ENCODE data around the gene COL2A1. TPM values are rescaled to one million over a fixed set of nuclear protein-coding genes. Genes with fewer than 3 reads are reported as not detected.

The COL2A1 gene
- polyA plus RNA-seq, 4 donors: 0.19 to 65.7 TPM; not detected in 2

DNA sequence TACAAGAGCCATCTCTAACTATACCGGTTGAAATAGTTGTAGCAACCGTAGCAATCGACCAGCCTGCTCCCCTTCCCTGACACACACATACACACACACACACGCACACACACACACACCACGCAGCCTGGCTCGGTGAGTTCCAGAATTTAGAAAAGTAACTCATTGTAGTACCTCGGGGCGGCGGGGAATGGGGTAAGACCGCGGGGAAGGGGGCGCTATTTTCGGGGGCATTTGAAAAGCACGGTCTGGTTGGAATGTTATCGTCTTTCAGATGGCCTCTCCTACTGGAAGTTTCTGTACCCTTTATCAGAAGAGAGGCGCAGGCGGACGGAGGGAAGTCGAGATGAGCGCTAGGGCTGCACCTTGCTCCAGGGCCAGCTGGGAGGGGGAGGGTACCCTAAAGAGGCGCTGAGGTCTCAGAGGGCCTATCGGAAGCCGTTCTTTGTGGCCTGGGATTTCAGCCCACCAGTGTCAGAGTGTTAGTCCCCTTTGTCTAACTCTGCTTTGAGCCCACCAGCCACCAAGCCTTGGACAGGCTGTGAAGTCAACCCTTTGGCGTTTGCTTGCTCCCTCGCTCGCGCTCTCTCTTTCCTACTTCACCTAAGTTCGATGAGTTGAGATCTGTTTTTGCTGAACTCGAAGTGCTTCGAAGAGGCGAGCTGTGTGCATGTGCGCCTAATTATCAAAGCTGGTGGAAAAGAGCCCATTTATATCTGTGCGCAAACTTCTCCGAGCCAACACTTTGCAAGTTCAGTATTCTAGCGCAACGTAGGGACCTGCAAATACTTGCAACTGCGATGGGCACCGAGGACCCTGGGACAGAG lies 837 bp downstream of the COL2A1 start:
- Histone ChIP-seq H3K27ac (ENCODE audit: low read depth in 1 of 3, low read length in 2 of 3) (no peak overlapping the region), H3K9me3 (ENCODE audit: control insufficient read depth in 2 of 2, insufficient read depth in 1 of 2, low read depth in 1 of 2, low read length in 1 of 2) (no peaks in the 10 kb centered on the region), H3K36me3 (ENCODE audit: control insufficient read depth in 3 of 3, insufficient read depth in 2 of 3, low read depth in 1 of 3, low read length in 3 of 3) (no peaks in the 10 kb centered on the region), H3K4me3 (ENCODE audit: low read depth in 1 of 3, low read length in 3 of 3) (peak overlapping the region in 1 of 3 donors; percentile 22), H3K27me3 (ENCODE audit: control insufficient read depth in 3 of 3, insufficient read depth in 3 of 3, low read length in 3 of 3) (peaks cover 19 to 63% (median 26%) of the 10 kb centered on the region in 3 donors), H3K4me1 (ENCODE audit: control insufficient read depth in 3 of 3, insufficient read depth in 2 of 3, low read depth in 1 of 3, low read length in 2 of 3) (peaks cover 2 to 42% (median 10%) of the 10 kb centered on the region in 3 donors)
- 2 to 5% (median 4%) methylated on average over 38 of the region's 38 CpGs for WGBS, 3 donors
- peak in 1 of 2 donors; percentile 62 for DNase-seq
- FAIRE-seq: no peak

DNA sequence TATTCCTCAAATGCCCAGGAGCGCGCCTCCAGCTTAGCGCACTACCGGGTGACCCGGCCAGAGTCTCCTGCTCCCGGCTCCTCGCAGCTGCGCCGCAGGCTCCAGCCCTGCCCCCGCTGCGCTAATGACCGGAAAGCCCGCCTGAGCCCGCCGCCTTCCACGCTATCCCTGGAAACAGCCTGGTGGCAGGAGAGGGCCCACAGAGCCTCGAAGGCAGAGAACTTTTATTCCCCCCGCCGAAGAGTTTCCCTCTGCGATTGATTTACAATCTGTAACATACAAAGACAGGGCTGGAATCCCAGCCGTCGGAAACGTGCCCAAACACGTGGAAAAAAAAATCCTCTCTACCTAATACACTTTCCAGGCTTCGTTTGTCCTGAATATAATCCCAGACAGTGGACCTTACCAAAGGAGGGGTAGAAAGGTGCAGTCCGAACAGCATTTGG lies 1.5 kb downstream of the COL2A1 start:
- no peak overlapping the region for H3K27ac ChIP-seq (ENCODE audit: low read depth in 1 of 3, low read length in 2 of 3)
- DNase-seq (peak in 1 of 2 donors; percentile 77), FAIRE-seq (no peak)
- peaks cover 19 to 64% (median 26%) of the 10 kb centered on the region in 3 donors for H3K27me3 ChIP-seq (ENCODE audit: control insufficient read depth in 3 of 3, insufficient read depth in 3 of 3, low read length in 3 of 3)
- WGBS, 3 donors: 2 to 3% (median 3%) methylated on average over 26 of the region's 26 CpGs
- peak overlapping the region in 2 of 3 donors; percentile 5 to 9 for H3K4me3 ChIP-seq (ENCODE audit: low read depth in 1 of 3, low read length in 3 of 3)
- peaks cover 2 to 42% (median 10%) of the 10 kb centered on the region in 3 donors for H3K4me1 ChIP-seq (ENCODE audit: control insufficient read depth in 3 of 3, insufficient read depth in 2 of 3, low read depth in 1 of 3, low read length in 2 of 3)
- H3K36me3 ChIP-seq (ENCODE audit: control insufficient read depth in 3 of 3, insufficient read depth in 2 of 3, low read depth in 1 of 3, low read length in 3 of 3): no peaks in the 10 kb centered on the region
- H3K9me3 ChIP-seq (ENCODE audit: control insufficient read depth in 2 of 2, insufficient read depth in 1 of 2, low read depth in 1 of 2, low read length in 1 of 2): no peaks in the 10 kb centered on the region

DNA sequence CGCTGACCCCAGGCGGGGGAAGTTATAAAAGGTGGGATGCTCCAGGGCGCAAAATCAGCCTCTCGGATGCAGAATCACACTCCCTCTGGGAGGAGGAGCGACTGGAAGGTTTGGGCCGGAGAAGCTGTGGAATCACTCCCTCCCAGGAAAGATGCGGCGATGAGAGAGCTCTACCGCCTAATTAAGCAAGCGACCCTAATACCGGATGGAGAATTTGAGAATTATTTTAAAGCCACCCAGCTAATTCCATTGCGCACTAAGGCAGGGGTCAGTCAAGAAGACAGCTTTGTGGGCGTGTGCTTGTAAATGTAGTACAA lies 1.9 kb downstream of the COL2A1 start:
- no peak for FAIRE-seq
- peaks cover 2 to 42% (median 10%) of the 10 kb centered on the region in 3 donors for H3K4me1 ChIP-seq (ENCODE audit: control insufficient read depth in 3 of 3, insufficient read depth in 2 of 3, low read depth in 1 of 3, low read length in 2 of 3)
- peak overlapping the region in 2 of 3 donors; percentile 9 to 46 for H3K4me3 ChIP-seq (ENCODE audit: low read depth in 1 of 3, low read length in 3 of 3)
- no peak overlapping the region for H3K27ac ChIP-seq (ENCODE audit: low read depth in 1 of 3, low read length in 2 of 3)
- no peaks in the 10 kb centered on the region for H3K36me3 ChIP-seq (ENCODE audit: control insufficient read depth in 3 of 3, insufficient read depth in 2 of 3, low read depth in 1 of 3, low read length in 3 of 3)
- peaks cover 19 to 67% (median 26%) of the 10 kb centered on the region in 3 donors for H3K27me3 ChIP-seq (ENCODE audit: control insufficient read depth in 3 of 3, insufficient read depth in 3 of 3, low read length in 3 of 3)
- WGBS, 3 donors: 2 to 8% (median 3%) methylated on average over 13 of the region's 13 CpGs
- H3K9me3 ChIP-seq (ENCODE audit: control insufficient read depth in 2 of 2, insufficient read depth in 1 of 2, low read depth in 1 of 2, low read length in 1 of 2): no peaks in the 10 kb centered on the region
- no peak for DNase-seq

DNA sequence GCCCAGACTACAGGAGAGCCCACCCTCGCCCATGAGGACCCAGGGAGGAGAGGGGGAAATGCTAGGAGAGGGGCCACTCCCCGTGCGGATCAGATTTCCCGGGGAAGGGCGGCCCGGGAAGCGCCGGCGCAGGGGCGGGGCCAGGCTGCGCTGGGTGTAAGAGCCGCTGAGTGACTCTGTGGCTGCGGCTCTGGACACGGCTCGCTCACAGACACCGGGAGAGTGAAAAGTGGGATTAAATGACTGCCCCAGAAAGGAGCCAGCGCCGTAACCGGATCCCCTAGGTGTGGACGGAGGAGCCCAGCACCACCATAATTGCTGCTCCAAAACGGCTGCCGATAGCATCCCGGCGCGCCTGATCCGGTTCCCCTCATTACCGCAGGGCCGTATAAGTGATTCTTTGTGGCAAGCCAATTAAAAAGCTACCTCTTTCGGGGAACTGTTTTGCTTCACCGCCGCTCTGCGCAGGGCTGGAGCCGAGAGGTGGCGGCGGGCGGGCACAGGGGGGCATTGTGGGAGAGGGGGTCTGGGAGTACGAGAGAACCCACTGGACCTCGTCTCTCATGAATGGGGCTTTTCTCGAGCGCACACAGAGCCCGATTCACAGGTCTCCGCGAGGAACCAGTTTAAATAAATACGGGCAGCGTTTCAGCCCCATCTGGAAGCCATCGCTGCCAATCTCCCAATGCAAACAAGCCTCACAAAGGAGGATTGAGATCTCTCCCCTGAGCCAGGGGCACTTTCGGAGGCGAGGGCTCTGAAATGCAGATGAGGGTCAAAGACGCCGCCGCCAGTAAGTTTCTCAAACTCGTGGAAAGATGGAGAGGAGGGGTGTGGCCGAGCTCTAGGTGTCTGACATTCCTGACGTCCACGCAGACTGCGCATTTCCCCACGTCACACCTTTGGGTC lies 2.5 kb downstream of the COL2A1 start:
- peak overlapping the region in 2 of 3 donors; percentile 46 for H3K4me3 ChIP-seq (ENCODE audit: low read depth in 1 of 3, low read length in 3 of 3)
- peaks cover 2 to 42% (median 10%) of the 10 kb centered on the region in 3 donors for H3K4me1 ChIP-seq (ENCODE audit: control insufficient read depth in 3 of 3, insufficient read depth in 2 of 3, low read depth in 1 of 3, low read length in 2 of 3)
- peaks cover 19 to 67% (median 26%) of the 10 kb centered on the region in 3 donors for H3K27me3 ChIP-seq (ENCODE audit: control insufficient read depth in 3 of 3, insufficient read depth in 3 of 3, low read length in 3 of 3)
- FAIRE-seq: no peak
- peak; percentile 51 to 75 for DNase-seq
- H3K9me3 ChIP-seq (ENCODE audit: control insufficient read depth in 2 of 2, insufficient read depth in 1 of 2, low read depth in 1 of 2, low read length in 1 of 2): no peaks in the 10 kb centered on the region
- no peaks in the 10 kb centered on the region for H3K36me3 ChIP-seq (ENCODE audit: control insufficient read depth in 3 of 3, insufficient read depth in 2 of 3, low read depth in 1 of 3, low read length in 3 of 3)
- H3K27ac ChIP-seq (ENCODE audit: low read depth in 1 of 3, low read length in 2 of 3): no peak overlapping the region
- 0 to 2% (median 1%) methylated on average over 56 to 57 of the region's 57 CpGs for WGBS, 3 donors

DNA sequence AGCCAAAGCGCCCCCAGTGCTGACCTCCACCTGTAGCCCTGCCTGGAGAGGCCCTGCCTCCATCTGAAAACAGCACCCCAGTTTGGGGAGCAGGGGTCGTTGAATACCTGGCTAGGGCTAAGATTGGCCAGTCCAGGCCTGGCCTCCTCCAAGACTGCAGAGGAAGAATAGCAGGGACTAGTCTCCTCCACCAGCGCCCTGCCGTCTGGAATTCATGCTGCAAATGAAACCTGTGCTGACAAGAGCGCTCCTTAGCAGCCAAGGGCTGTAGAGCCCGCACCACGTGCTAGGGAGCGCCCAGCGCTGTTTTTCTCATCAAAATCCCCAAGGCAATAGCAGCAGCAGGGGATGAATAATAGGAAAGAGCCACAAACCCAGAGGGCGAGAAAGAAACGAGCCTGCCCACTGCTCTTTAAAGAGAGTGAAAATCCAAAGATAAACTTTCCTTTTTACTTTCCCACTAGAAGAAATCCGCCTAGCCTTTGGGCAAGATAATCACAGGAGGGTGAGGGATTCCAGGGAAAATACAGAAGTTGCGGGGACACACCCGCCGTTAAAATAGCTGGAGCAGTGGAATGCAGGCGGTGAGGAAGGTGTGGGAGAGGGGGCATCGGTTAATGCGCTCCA lies 3.3 kb downstream of the COL2A1 start:
- H3K36me3 ChIP-seq (ENCODE audit: control insufficient read depth in 3 of 3, insufficient read depth in 2 of 3, low read depth in 1 of 3, low read length in 3 of 3): no peaks in the 10 kb centered on the region
- WGBS, 3 donors: 7 to 11% (median 8%) methylated on average over 18 of the region's 18 CpGs
- H3K9me3 ChIP-seq (ENCODE audit: control insufficient read depth in 2 of 2, insufficient read depth in 1 of 2, low read depth in 1 of 2, low read length in 1 of 2): no peaks in the 10 kb centered on the region
- FAIRE-seq (no peak), DNase-seq (peak in 1 of 2 donors; percentile 68)
- peaks cover 2 to 42% (median 10%) of the 10 kb centered on the region in 3 donors for H3K4me1 ChIP-seq (ENCODE audit: control insufficient read depth in 3 of 3, insufficient read depth in 2 of 3, low read depth in 1 of 3, low read length in 2 of 3)
- peaks cover 19 to 64% (median 26%) of the 10 kb centered on the region in 3 donors for H3K27me3 ChIP-seq (ENCODE audit: control insufficient read depth in 3 of 3, insufficient read depth in 3 of 3, low read length in 3 of 3)
- no peak overlapping the region for H3K27ac ChIP-seq (ENCODE audit: low read depth in 1 of 3, low read length in 2 of 3)
- peak overlapping the region in 2 of 3 donors; percentile 46 for H3K4me3 ChIP-seq (ENCODE audit: low read depth in 1 of 3, low read length in 3 of 3)

DNA sequence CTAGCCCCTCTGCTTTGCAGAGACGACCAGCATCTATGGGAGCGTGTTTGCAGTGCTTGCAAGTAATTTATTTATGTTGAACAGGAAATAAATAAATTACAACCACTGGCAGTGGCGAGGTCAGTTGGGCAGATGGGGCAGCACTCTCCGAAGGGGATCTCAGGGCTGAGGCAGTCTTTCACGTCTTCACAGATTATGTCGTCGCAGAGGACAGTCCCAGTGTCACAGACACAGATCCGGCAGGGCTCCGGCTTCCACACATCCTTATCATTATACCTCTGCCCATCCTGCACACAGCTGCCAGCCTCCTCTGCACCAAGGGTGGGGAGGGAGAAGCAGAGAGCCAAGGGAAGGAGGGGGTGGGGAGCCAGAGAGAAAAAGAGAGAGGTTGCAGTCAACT lies 4.5 kb downstream of the COL2A1 start:
- Histone ChIP-seq H3K4me1 (ENCODE audit: control insufficient read depth in 3 of 3, insufficient read depth in 2 of 3, low read depth in 1 of 3, low read length in 2 of 3) (peaks cover 2 to 39% (median 10%) of the 10 kb centered on the region in 3 donors), H3K27ac (ENCODE audit: low read depth in 1 of 3, low read length in 2 of 3) (no peak overlapping the region), H3K36me3 (ENCODE audit: control insufficient read depth in 3 of 3, insufficient read depth in 2 of 3, low read depth in 1 of 3, low read length in 3 of 3) (no peaks in the 10 kb centered on the region), H3K4me3 (ENCODE audit: low read depth in 1 of 3, low read length in 3 of 3) (no peak overlapping the region), H3K27me3 (ENCODE audit: control insufficient read depth in 3 of 3, insufficient read depth in 3 of 3, low read length in 3 of 3) (peaks cover 12 to 53% (median 18%) of the 10 kb centered on the region in 3 donors), H3K9me3 (ENCODE audit: control insufficient read depth in 2 of 2, insufficient read depth in 1 of 2, low read depth in 1 of 2, low read length in 1 of 2) (no peaks in the 10 kb centered on the region)
- DNase-seq (no peak), FAIRE-seq (no peak)
- WGBS, 3 donors: 73 to 86% (median 74%) methylated on average over 9 of the region's 9 CpGs

DNA sequence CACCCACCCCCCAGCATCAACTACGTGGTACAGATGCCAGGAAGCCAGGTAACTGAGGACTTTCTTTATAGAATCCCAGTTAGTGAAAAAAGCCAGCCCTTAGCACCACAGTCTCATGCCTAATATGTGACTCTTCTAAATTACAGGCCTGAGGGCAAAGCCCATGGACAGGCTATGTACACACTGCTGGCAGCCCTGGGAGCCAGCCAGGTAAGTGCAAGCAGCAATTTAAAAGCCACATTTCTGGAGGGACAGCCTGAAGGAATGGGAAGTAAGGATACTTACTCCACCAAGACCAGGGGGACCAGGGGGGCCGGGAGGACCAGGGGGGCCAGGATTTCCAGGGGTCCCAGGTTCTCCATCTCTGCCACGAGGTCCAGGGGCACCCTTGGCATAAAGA lies 7.0 kb downstream of the COL2A1 start:
- Histone ChIP-seq H3K27ac (ENCODE audit: low read depth in 1 of 3, low read length in 2 of 3) (no peak overlapping the region), H3K36me3 (ENCODE audit: control insufficient read depth in 3 of 3, insufficient read depth in 2 of 3, low read depth in 1 of 3, low read length in 3 of 3) (peaks cover 0 to 2% (median 0%) of the 10 kb centered on the region in 3 donors), H3K9me3 (ENCODE audit: control insufficient read depth in 2 of 2, insufficient read depth in 1 of 2, low read depth in 1 of 2, low read length in 1 of 2) (no peaks in the 10 kb centered on the region), H3K4me1 (ENCODE audit: control insufficient read depth in 3 of 3, insufficient read depth in 2 of 3, low read depth in 1 of 3, low read length in 2 of 3) (peaks cover 2 to 18% (median 6%) of the 10 kb centered on the region in 3 donors), H3K27me3 (ENCODE audit: control insufficient read depth in 3 of 3, insufficient read depth in 3 of 3, low read length in 3 of 3) (peaks cover 5 to 28% (median 8%) of the 10 kb centered on the region in 3 donors), H3K4me3 (ENCODE audit: low read depth in 1 of 3, low read length in 3 of 3) (no peak overlapping the region)
- FAIRE-seq: no peak
- WGBS, 3 donors: 19 to 52% (median 29%) methylated on average over 3 of the region's 3 CpGs
- DNase-seq: no peak

DNA sequence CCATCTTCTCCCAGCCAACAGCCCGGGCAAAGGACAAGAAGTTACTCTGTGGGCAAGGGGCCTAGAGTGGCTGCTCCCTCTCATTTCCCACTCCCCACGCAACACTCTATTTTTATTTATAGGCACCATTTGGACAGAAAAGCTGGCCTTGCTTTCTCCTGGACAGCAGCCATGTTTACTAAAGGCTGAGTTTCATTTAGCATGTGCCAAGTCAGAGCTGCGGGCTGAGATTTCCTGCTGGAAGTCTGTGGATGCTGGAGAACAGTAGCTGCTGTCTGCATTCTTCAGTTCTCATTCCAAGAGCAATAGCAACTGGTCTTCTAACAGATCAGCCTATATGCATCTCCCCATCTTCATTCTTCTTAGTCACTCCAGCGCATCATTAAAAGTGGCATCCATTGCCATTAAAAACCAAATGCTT lies 8.3 kb downstream of the COL2A1 start:
- Histone ChIP-seq H3K36me3 (ENCODE audit: control insufficient read depth in 3 of 3, insufficient read depth in 2 of 3, low read depth in 1 of 3, low read length in 3 of 3) (peaks cover 0 to 2% (median 0%) of the 10 kb centered on the region in 3 donors), H3K4me3 (ENCODE audit: low read depth in 1 of 3, low read length in 3 of 3) (no peak overlapping the region), H3K9me3 (ENCODE audit: control insufficient read depth in 2 of 2, insufficient read depth in 1 of 2, low read depth in 1 of 2, low read length in 1 of 2) (no peaks in the 10 kb centered on the region), H3K27me3 (ENCODE audit: control insufficient read depth in 3 of 3, insufficient read depth in 3 of 3, low read length in 3 of 3) (peaks cover 0 to 14% (median 1%) of the 10 kb centered on the region in 3 donors), H3K27ac (ENCODE audit: low read depth in 1 of 3, low read length in 2 of 3) (no peak overlapping the region), H3K4me1 (ENCODE audit: control insufficient read depth in 3 of 3, insufficient read depth in 2 of 3, low read depth in 1 of 3, low read length in 2 of 3) (peaks cover 0 to 4% (median 0%) of the 10 kb centered on the region in 3 donors)
- WGBS, 3 donors: 52 to 59% (median 56%) methylated on average over 4 of the region's 4 CpGs
- DNase-seq (peak in 1 of 2 donors; percentile 26), FAIRE-seq (no peak)

Measured in small intestine (tissue), 7 donors.